BJ (cell line): ENCODE measurements around the gene PCGF3. TPM values are rescaled to one million over a fixed set of nuclear protein-coding genes. Genes with fewer than 3 reads are reported as not detected.
"Not testable (repeated sequence)": the region's sequence is repeated elsewhere in the genome, so short reads cannot be mapped to it uniquely, and the experiment has no call there.

ENCODE experiments used
- CTCF ChIA-PET: fragments of 350-600 bp; formaldehyde crosslinking; extraction: SDS; loops from one replicate; lab custom pipeline; 2021; ENCODE audit warnings: antibody characterized with exemption, inconsistent platforms; lab: Yijun Ruan, JAX
- POLR2A ChIA-PET: fragments of 300-600 bp; sonication (Branson Sonifier 250); formaldehyde crosslinking; extraction: SDS; loops from one replicate; lab custom pipeline; 2021; ENCODE audit warnings: antibody characterized with exemption; lab: Charles Lee
- DNase-seq: peaks from one replicate; pipeline ENCODE4 v3.0.0-alpha.2; 2011; ENCODE audit warnings: low read depth
- H3K27me3 ChIP-seq: 2 replicates; pipeline ENCODE4 v1.6.0; 2011; ENCODE audit warnings: low read length; ENCODE audit not compliant: control insufficient read depth, insufficient read depth
- H3K36me3 ChIP-seq: 2 replicates; pipeline ENCODE4 v1.5.1; 2011; ENCODE audit warnings: low read length; ENCODE audit not compliant: control insufficient read depth, insufficient read depth
- H3K4me3 ChIP-seq: 2 replicates; pipeline ENCODE4 v1.5.1; 2011; ENCODE audit warnings: low read depth, mild to moderate bottlenecking, control low read depth, low read length
- CTCF ChIP-seq: IDR thresholded peaks from 2 replicates; pipeline ENCODE4 v1.5.1; 2011; ENCODE audit warnings: low read depth, mild to moderate bottlenecking, control low read depth, inconsistent platforms, low read length, moderate library complexity; ENCODE audit not compliant: insufficient read depth
- polyA plus RNA-seq: library from polyadenylated mRNA; depleted of rRNA; stranded (reverse); fragments of >200 nt; gene quantifications from 2 replicates; pipeline ENCODE4 v1.2.3, GENCODE V29; 2011

Gene PCGF3
- polyA plus RNA-seq, 1 experiment, result 37.6 TPM

- no peaks in the 10 kb centered on the region for H3K27me3 ChIP-seq
- POLR2A ChIA-PET, result no interaction called here
- H3K4me3 ChIP-seq, result no peak overlapping the region
- CTCF ChIA-PET, result interaction anchor here (1.7 to 2.1 kb wide), 2 partner anchors 15 to 17 kb away, joined by 5 to 7 read pairs; no protein-coding TSS in a partner anchor
- no peak for DNase-seq
- no peak for TF ChIP-seq CTCF
- H3K36me3 ChIP-seq, result peaks cover 22% of the 10 kb centered on the region
Observed at GRCh38 chr4:757111-757510, 51.5 kb downstream of the PCGF3 start.

- H3K4me3 ChIP-seq, DNase-seq, CTCF ChIA-PET, H3K27me3 ChIP-seq, POLR2A ChIA-PET: not testable (repeated sequence)
- H3K36me3 ChIP-seq, result peaks cover 20% of the 10 kb centered on the region
Observed at GRCh38 chr4:759810-760209, 54.2 kb downstream of the PCGF3 start.

- Histone ChIP-seq H3K4me3 (no peak overlapping the region), H3K36me3 (peaks cover 19% of the 10 kb centered on the region), H3K27me3 (no peaks in the 10 kb centered on the region)
- no peak for TF ChIP-seq CTCF
- no peak for DNase-seq
- ChIA-PET POLR2A (no interaction called here), CTCF (no interaction called here)
Observed at GRCh38 chr4:760616-761015, 55.0 kb downstream of the PCGF3 start.

- no peak for TF ChIP-seq CTCF
- ChIA-PET POLR2A (no interaction called here), CTCF (no interaction called here)
- Histone ChIP-seq H3K27me3 (no peaks in the 10 kb centered on the region), H3K36me3 (peaks cover 19% of the 10 kb centered on the region), H3K4me3 (no peak overlapping the region)
- DNase-seq, result no peak
Observed at GRCh38 chr4:761086-761485, 55.5 kb downstream of the PCGF3 start.

GRCh38 chr4:761739-762138 lies 56.1 kb downstream of the PCGF3 start:
- no peak for TF ChIP-seq CTCF
- ChIA-PET CTCF (no interaction called here), POLR2A (no interaction called here)
- Histone ChIP-seq H3K36me3 (peaks cover 22% of the 10 kb centered on the region), H3K27me3 (no peaks in the 10 kb centered on the region), H3K4me3 (no peak overlapping the region)
- DNase-seq, result no peak
